Measurements from ENCODE around the gene CD248.

The CD248 gene

DNA sequence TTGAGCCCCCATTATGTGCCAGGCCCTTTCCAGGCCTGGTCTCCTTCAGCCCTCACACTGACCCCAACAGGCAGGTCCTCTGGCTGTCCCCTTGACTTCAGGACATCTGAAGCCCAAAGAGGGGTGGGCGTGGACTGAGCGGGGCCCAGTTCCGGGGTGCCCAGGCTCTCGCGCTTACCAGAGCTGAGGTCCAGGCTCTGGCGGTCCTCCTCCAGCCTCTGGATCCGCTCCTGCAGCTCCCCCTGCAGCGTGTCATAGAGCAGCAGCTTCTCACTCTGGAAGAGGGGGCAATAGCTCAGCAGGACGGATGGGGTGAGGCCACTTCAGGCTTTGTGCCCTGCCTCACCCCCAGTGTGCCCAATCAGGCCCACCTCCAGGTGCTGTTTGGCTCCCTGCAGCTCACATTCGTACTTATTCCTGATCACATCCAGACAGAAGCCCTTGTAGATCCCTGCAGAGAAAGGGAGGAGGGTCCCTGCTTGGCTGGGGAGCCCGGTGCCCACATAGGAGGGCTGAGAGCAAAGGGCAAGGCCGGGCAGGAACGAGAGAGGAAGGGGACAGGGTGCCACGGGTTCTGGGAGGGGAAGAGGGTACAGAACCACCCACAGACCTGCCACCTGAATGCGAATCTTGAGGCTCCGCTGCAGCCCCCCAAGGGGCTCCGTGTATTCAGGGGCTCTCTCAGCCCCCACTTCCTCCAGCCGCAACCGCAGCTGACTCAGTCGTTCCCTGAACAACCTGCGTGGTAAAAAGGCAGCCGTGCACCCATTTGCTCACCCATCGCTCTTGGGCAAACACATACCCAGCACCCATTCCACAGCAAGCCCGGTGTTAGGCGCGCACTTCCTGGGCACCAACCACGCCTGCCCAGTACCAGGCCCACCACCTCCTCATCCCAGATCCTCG is 24.0 kb upstream of the CD248 start:
- ATAC-seq: no peak

DNA sequence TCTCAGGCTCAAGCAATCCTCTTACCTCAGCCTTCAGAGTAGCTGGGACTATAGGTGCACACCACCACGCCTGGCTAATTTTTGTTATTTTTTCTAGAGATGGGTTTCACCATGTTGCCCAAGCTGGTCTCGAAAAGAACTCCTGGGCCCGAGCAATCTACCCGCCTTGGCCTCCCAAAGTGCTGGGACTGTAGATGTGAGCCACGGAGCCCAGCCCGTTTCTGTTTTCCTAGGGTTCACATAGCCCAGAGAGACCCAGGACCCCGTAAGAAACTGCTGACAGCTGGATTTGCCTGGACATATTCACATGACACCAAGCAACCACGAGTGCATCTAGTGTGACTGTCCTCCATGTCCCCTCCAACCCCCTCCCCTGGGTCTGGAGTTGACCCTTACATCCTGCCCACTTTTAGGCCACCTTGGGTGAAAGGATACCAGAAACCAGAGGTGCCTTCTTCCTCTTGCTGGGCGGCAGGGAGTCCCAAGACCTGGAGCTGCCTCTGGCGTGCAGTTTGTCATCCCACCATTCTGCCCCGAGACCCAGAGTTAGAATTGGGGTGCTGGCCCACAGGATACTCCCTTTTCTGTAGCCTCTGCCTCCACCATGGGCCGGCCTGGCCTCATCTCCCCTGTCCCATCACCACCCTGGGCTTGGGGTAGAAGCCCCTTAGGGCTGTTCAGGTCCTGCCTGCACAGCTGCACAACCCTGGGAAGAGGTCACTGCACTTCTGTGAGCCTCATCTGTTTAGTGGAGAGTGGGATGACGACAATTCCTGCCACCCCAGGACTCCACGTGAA is 23.0 kb upstream of the CD248 start:
- no peak for ATAC-seq

DNA sequence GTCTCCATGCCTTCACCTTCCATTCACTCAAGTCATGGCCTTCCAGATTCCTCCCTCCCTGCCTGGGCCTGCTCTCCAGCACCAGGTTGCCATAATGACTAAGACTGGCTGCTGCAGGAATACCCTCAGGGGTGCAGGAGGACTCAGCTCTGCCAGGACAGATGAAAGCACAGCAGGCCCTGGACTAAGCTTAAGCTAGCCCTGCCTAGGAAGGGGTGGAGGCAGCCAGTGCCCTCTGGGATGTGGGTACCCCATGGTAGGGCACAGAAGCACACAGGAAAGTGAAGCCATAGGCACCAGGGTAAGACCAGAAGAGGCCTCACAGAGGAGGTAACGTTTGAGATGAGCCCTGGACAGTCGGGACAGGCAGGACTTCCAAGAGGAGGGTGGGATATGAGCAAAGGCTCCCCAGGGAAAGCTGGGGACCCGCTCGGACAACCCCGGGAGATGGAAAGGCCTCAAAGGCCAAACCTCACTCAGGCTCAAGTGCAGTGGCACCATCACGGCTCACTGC is 22.4 kb upstream of the CD248 start:
- no peak for ATAC-seq

DNA sequence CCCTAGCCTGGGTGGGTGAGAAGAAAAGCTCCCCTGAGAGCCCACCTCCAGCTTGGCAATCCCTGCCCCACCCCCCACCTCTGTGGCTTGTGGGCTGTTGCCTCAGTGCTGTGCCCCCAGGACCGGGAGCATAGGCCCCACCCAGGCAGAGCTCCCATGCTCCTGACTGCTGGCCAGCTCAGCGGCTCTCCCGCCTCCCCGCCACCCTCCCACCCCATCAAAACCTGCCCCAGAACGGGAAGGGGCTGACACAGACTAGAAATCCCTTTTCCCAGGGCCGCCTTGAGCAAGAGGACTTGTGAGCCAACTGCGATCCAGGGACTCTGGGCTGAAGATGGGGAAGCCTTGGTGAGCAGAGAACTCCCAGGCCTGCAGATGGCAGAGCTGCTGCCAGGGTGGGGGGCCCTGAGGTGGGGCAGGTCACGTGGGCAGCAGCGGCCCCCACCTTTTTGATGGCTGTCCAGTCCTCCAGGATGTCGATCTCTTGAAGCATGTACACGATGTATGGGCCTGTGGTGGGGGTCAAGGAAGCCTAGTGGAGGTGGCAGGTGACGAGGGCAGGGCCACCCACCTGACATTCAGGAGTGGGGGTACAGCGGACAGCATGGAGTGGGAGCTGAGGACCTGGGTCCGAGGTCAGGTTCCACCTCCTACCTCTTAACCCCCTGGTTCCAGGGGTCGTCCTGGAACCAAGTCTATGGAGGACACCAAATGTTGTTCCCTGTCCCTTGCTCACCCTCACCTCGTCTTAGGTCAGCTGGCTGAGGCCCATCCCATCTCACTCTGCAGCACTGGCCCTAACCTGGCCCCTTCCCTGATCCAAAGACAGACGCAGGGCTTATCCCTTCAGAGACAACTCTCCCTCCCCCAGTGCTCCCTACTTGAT is 21.7 kb upstream of the CD248 start:
- ATAC-seq: no peak

GRCh38 chr11:66337103-66337899 is 20.5 kb upstream of the CD248 start:
- no peak for ATAC-seq

GRCh38 chr11:66336234-66337102 is 19.6 kb upstream of the CD248 start, which contains the start of gene RIN1:
TSS of gene RIN1 (minus strand) at chr11:66336434. CDS start at chr11:66336402, 32 bp downstream.
- ATAC-seq: peak; percentile 83

DNA sequence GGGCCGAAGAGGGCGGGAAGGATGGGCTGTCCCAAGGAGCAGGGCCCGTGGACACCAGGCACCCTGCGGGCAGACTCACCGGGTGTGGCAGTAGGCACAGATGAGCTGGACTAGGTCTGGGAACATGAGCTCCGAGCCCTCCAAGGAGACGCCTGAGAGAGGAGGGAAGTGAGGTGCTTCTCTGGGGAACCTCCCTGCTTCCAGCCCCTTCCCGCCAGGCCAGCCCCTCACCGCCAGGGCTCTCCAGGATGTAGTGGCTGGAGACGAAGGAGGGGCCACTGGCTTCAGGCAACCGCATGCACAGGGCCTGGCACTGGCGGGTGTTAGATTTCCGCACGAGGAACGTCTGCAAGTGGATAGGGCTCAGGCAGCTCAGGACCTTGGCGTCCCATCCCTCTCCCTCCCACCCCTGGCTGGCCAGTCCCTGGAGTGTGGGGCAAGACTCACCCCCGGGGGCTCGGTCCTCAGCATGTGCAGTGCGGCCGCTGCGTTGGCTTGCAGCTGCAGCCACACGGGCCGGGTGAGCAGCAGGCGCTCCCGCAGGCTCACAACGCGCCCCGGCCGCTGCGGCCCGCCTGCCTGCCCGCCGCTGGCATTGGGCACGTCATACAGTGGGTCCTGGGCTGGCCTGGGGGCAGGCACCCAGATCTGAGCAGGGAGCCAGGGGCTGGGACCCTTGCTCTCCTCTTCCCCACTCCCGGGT is 18.8 kb upstream of the CD248 start:
- no peak for ATAC-seq

DNA sequence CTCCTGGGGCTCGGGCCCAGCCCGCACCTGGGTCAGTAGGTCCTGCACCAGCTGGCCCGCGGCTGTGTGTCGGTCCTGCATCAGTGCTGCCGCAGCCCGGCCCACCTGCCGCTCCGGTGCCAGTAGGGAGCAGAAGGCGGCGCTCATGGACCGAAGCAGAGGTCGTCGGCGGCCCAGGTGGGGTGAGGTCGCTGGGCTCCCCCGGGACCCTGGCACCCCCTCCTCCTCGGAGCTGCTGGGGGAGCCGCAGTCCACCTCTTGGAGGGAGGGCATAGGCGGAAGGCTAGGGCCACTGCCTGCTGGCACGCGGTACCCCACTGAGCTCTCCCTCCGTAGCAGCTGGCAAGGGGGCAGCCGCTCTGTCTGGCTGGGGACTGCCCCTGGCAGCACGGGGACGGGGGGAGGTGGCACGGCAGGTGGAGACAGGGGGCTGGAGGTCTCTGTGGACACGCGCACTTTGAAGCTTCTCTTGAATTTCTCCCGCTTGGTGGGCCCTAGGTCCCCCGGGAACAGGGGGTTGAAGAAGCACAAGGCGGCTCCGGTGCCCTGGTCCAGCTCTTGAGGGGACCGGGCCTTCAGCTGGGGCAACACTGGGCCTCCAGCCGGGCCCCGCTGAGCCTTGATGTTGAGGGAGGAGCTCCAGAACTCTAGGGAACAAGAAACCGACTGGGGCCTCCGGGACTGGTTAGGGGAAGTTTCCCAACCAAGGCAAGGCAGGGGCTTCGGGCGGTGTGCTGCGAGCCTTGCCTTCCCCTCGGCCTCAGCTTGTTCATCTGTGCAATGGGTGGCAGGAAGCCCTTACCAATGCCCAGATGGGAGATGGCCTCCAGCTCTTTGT is 18.0 kb upstream of the CD248 start:
- no peak for ATAC-seq

GRCh38 chr11:66333896-66334604 is 17.2 kb upstream of the CD248 start:
- no peak for ATAC-seq

DNA sequence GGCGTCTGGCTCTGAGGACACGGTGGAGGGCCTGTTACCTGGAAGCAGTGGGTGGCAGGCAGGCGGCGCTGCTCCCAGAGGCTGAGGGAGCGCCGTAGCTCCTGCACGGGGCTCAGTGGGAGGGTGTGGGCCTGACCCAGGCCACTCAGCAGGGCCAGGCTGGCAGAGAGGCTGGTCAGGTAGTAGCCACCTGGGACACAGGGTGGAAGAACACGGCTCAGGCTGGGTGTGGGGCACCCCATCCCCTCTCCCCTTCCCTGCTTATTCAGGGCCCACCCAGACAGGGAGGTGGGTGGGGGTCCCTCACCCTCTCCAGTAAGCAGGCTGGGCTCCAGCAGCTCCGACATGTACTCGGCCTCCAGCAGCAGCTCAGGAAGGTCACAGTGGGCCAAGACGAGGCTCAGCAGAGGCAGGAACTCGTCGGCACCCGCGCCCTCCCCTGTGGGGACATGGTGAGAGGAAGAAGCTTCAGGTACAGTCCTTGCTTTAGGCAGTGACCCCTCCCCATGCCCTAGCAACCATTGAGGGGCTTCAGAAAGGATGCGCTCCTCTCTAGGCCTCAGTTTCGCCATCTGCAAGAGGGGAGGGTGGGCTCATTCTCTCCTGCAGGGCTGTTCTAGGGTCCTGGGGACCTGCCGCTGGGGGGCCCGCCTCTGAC is 16.5 kb upstream of the CD248 start:
- no peak for ATAC-seq

DNA sequence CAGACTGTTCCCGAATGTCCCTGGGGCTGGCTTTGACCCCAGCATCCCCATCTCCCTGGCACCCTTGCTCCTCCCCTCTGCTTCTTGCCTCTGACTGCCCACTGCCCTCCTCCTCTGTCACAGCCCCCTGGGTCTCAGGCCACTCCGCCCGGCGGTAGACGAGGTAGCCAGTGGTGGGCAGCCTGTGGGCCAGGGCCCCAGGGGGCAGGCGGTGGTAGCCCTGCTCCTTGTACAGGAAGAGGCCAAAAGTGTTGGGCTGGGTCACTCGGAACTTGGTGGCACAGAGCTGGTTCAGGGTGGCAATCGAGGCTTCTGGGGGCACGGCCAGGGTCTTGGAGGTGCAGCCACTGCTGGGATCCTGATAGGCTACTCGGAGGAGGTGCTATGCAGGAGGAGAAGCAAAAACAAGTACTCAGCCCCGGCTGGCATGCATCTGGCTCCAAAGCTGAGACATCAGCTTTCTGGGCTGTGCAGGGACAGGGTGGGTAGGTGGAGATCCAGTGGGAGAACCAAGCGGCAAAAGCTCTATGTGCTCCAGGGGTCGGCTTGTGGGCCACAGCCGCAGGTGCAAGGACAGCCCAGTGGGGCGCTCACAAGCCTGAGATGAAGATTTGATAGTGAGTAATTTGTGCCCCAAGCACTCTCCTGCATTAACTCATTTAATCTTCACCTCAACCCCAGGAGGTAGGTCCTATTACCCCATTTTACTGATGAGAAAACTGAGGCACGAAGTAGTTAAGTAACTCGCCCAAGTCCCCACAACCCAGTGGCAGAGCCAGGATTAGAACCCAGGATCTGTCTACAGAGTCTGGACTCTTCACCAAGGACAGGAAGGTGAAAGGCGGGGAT is 15.8 kb upstream of the CD248 start:
- no peak for ATAC-seq

GRCh38 chr11:66331542-66332370 is 14.9 kb upstream of the CD248 start:
- no peak for ATAC-seq

DNA sequence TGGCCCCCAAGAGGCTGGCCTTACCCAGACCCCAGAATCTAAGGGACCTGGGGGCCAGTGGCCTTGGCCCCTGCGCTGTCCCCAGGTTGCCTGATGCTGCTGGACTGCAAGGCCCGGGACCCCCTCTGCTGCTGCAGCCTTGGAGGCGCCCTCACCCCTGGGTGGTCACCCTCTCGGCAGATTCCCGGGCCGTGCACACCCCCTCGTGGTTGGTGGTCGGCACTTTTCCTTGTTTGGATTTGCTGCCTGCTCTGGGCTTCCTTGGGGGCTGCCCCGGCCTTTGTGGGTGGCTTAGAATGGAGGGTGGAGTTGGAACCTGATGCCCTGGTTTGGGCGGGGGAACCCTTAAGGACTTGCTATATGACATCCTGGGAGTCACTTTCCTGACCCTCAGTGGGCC is 14.1 kb upstream of the CD248 start:
- no peak for ATAC-seq

DNA sequence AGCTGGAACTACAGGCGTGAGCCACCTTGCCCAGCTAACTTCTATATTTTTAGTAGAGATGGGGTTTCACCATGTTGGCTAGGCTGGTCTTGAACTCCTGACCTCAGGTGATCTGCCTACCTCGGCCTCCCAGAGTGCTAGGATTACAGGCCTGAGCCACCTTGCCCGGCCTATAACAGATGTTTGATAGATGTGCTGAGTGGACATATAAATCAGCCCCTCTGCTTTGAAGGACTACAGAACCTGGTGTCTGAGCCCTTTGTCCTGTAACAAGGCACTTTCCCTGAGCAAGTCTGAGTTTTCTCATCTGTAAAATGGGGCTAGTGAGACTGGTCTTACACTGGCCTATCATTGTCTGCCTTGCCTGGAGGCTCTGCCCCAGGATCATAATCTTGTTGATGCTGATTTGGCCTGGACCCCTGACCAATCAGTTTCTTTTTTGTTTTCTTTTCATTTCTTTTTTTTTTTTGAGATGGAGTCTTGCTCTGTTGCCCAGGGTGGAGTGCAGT is 12.4 kb upstream of the CD248 start:
- ATAC-seq: no peak

GRCh38 chr11:66328302-66329144 is 11.7 kb upstream of the CD248 start:
- peak; percentile 92 to 95 for ATAC-seq

Data from activated CD4-positive, CD25-positive, alpha-beta regulatory T cell treated with anti-CD3 and anti-CD28 coated beads, Interleukin-2, amount 50 U/mL, for 24 hours (primary cell).